22Rv1 (cell line): ENCODE measurements around the gene CLK1.

ENCODE experiments used
- H3K27ac ChIP-seq: fragments of 450-650 bp; 2 replicates; pipeline ENCODE4 v1.5.1; 2017
- CTCF ChIP-seq: fragments of 450-650 bp; IDR thresholded peaks from 2 replicates; pipeline ENCODE4 v1.5.1; 2017; ENCODE audit warnings: mild to moderate bottlenecking
- ZFX ChIP-seq: fragments of 450-650 bp; IDR thresholded peaks from 2 replicates; pipeline ENCODE4 v1.6.1; 2017; ENCODE audit warnings: antibody characterized with exemption, borderline replicate concordance

The CLK1 gene

GRCh38 chr2:200843993-200844948 is 20.2 kb downstream of the CLK1 start:
- H3K27ac ChIP-seq = no peak overlapping the region
- TF ChIP-seq ZFX (no peak), CTCF (no peak)

DNA sequence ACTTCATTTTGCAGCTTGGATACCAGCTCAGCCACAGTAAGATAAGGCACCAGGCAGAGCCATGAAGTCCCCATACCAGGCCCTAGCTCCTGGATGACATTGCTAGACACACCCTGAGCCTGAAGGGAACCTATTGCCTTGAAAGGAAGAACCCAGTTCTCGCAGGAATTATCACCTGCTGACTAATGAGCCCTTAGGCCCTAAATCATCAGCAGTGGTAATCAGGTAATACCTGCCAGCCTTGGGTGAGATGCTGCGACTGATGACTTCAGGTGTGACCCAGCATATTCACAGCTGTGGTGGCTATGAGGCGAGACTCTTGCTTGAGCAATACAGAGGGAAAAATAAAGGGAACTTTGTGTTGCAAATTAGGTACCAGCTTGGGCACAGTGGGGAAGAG is 24.9 kb downstream of the CLK1 start:
- H3K27ac ChIP-seq = no peak overlapping the region
- no peak for TF ChIP-seq CTCF
- no peak for TF ChIP-seq ZFX

DNA sequence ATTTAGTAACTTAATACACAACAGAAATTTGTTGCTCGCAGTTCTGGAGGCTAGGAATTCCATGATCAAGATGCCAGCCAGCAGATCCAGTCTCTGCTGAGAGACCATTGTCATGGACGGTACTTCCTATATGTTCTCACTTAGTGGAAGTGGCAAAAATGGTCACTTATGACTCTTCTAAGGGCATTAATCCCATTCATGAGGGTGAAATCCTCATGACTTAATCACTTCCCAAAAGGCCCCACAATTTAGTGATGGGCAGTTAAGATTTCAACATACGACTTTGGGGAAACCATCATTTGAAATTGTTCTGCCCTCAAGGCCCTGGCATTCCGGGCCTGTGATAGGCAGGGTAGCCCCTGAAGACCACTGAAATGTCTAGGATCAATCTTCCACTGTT is 29.8 kb downstream of the CLK1 start:
- H3K27ac ChIP-seq = no peak overlapping the region
- TF ChIP-seq CTCF (no peak), ZFX (no peak)

DNA sequence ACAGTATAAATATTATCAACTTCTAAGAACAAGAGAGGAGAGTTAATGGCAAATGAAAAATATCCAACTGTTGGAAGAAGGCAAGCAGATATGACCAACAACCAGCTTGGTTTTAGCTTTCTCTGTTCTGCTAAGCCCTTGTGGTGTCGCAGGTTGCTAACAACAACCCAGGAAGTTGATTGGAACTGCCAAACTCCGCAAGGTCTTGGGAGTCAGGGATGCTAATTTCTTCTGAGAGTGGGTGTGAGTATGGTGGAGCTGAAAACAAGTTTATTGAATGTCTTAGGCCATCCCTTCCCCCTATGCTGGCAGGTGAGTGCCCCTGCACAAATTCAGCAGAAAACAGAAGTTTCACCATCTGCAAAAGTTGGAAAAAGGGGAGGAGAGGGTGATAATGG is 35.2 kb downstream of the CLK1 start:
- no peak for TF ChIP-seq CTCF

DNA sequence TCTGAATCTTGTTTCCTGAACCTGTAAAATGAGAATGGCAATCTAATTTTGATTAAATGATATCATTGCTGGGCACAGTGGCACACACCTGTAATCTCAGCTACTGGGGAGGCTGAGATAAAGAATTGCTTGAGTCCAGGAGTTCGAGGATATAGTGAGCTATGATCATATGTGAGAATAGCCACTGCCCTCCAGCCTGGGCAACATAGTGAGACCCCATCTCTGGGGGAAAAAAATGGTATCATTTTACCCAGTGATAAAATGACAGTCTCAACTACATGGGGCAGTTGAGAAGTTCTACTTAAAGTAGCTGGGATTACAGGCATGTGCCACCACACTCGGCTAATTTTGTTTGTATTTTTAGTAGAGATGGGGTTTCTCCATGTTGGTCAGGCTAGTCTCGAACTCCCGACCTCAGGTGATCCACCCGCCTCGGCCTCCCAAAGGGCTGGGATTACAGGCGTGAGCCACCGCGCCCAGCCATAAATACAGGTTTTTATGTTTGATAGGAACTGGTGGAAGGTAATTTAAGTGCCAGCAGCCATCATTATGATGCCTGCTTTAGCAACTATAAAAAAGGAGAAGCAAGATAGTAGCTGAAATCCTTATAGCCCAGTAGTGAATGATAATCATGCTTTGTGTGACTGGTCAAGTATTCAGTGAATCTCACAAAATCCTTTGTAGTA is 35.7 kb downstream of the CLK1 start:
- TF ChIP-seq ZFX (no peak), CTCF (no peak)
- no peak overlapping the region for H3K27ac ChIP-seq

More for the DNA sequence above, 35.2 kb downstream of the CLK1 start:
- no peak overlapping the region for H3K27ac ChIP-seq

GRCh38 chr2:200828104-200828503 is 36.4 kb downstream of the CLK1 start:
- TF ChIP-seq ZFX (no peak), CTCF (no peak)
- no peak overlapping the region for H3K27ac ChIP-seq
